KBM-7 (cell line): ENCODE data around the gene EVA1B.
A peak's percentile ranks its signal among the peaks of the same experiment; 100 is the strongest.

Experiments
- DNase-seq: peaks from one replicate; pipeline ENCODE4 v3.0.0-alpha.2; 2015
- in situ Hi-C: fragments of 300-500 bp; cut with MboI; formaldehyde crosslinking; loops from 2 replicates; pipeline ENCODE4 v1.14.3; 2020; ENCODE audit warnings: low sequenced_read_pairs, low pct_unique_long_range_greater_than_20kb, mixed read lengths

The EVA1B gene

GRCh38 chr1:36349241-36349671, 25.8 kb upstream of the EVA1B start:
- in situ Hi-C loops, result no loop called here
- no peak for DNase-seq

DNA sequence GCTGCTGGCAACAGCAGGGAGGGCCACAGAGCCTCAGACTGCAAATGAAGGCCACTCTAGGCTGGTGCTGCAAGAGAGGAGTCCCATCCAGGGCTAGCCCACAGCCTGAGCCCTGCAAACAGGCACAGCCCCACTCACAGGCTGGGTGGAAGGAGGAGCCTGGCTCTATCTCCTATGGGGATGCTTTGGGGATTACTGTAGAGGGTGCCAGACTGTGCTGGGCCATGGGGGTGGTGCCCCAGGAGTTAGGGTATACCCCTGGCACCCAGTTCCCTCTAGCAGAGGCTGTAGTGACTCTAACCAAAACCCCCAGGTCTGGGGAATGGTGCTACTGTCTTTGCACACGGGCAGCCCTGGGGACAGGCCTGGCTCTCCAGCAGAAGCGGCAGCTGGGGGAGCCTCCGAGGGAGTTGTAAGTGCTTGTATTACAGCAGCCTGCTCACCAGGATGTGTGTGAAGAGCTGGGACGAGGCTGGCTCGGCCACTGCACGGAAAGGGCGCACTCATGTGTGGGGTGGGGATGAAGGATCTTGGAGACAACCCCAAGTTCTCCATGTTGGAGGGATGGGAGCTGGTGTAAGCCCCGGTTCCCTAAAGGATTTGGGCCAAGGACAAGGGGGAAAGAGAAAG, 23.4 kb upstream of the EVA1B start:
- no peak for DNase-seq
- in situ Hi-C loops, result no loop called here

GRCh38 chr1:36345353-36345752, 21.9 kb upstream of the EVA1B start:
- no peak for DNase-seq
- in situ Hi-C loops, result no loop called here

DNA sequence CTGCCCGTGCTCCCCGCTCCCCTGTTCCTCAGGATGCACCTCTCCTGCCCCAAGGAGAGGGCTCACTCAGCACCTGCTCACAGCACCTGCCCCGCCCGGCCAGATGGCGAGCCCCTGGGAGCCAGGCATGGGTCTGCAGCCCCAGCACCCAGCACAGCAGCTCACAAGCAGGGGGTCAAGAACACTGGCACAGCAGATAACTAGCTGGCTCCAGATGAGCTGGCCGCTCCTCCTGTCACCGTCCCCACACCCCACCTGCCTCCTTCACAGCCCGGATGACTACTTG, 20.9 kb upstream of the EVA1B start:
- no peak for DNase-seq
- in situ Hi-C loops, result no loop called here

DNA sequence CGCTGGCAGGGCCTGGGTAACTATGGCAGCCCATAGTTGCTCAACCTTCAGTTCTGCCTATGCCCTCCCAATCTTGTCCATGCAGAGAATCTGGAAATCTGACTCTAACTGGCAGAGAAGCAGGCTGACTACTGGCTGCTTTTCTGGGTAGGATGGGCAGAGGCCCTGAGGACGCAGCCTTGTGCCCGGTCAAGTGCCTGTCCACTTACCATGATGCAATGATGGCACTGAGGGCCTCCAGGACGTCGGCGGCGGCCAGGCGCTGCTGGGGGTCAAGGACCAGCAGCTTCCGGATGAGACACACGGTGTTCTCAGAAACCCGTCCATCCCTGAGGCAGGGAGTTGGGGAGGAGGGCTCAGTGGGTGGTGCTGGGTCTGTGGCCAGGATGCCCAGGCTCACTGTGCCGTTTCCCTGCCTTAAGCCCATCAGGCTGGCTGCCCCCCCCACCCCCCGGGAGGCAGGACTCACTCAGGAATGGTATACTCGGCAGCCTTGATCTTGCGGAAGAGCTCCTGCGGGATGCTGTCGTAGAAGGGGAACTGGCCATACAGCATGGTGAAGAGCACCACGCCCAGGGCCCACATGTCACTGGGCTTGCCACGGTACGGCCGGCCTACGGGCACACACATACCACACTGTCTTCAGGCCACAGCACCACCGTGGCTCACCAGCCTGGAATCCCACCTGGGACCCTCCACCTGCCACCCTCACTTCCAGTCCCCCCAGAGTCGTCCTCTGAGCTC, 20.4 kb upstream of the EVA1B start:
- no peak for DNase-seq
- in situ Hi-C loops, result no loop called here

DNA sequence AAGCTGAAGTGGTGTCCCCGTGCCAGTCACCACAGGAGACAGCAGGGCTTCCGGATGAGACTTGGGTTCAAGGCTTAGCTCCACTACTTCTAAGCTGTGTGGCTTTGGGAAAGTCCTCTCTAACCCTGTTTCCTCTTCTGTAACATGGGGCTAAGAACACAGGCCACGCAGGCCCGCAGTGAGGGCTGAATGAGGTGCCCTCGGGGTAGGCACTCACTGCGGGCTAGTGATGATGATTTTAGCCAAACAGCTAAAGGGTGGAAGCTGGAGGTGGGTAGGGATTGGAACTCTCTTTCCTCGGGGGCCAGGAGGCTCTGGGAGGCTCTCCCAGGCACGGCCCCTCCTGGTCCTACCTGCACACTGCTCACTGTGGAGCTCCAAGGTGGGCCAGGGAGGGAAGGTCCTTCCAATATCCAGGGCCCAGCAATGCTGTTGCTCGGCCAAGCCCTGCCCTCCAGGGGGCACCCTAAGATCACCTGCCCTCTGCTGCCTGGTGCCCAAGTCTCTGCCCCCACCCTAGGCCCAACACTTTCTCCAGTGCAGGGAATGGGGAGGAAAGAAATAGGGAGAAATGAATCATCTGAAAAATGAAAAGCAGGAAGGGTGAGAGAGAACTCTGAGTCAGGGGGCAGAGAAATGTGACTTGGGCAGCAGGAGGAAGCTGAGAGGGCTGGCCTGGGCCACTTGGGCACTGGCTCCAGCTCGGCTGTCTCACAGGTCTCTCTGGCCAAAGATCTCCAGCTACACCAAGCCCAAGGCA, 19.2 kb upstream of the EVA1B start:
- in situ Hi-C loops, result no loop called here
- peak; percentile 66 for DNase-seq

DNA sequence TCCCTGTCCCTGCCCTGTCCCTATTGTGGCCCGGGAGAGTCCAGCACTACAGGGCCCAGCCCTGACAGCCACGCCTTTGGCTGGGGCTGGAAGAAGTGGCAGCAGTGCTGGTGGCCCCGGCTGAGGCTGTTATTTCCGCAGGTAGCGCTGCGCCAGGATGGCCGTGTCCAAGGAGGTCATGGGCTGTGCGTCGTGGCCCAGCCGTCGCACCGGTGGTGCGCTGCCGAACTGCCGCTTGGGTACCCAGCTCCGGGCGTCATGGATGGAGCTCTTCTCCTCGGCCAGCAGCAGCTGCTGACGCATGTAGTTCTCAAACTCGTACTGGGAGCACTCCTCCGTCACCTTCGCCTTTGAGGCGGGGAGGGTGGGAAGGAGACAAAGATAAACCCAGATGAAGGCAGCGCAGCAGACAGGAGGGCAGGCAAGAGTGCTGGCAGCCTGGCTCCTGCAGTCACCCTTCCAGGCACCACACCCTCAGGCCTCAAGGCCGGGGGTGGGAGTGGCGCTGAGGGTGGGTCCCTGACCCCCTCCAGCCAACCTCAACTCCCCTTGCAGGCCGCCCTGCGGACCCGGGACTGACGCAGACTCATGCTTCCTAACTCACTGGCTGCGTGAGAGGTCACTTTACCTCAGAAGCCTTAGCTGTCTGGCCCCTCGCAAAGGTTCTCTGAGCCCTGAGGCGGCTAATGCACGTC, 18.3 kb upstream of the EVA1B start:
- in situ Hi-C loops, result no loop called here
- no peak for DNase-seq

GRCh38 chr1:36339615-36340014, 16.2 kb upstream of the EVA1B start:
- DNase-seq, result no peak
- in situ Hi-C loops, result no loop called here

GRCh38 chr1:36339215-36339614, 15.8 kb upstream of the EVA1B start:
- in situ Hi-C loops, result no loop called here
- DNase-seq, result no peak

DNA sequence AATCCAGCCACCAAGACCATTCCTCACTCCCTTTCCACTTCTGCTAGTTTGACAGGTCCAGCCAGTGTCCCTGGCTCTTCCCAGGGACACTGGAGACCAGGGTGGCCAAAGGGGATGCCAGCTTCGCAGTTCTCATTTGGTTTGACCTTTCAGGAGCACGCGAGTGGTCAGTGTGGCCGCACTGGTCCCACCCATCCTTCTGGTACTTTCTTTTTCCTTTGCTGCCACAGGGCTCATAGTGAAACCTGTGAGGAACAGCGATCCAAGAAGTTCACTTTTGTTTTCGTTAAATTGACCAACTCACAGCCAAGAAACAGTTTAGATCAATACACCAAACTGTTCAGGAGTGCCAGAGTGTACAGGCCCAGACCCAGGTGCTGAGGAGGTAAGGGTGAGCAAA, 14.4 kb upstream of the EVA1B start:
- in situ Hi-C loops, result no loop called here
- no peak for DNase-seq

GRCh38 chr1:36330940-36331339, 7.5 kb upstream of the EVA1B start:
- in situ Hi-C loops, result no loop called here
- DNase-seq, result no peak

DNA sequence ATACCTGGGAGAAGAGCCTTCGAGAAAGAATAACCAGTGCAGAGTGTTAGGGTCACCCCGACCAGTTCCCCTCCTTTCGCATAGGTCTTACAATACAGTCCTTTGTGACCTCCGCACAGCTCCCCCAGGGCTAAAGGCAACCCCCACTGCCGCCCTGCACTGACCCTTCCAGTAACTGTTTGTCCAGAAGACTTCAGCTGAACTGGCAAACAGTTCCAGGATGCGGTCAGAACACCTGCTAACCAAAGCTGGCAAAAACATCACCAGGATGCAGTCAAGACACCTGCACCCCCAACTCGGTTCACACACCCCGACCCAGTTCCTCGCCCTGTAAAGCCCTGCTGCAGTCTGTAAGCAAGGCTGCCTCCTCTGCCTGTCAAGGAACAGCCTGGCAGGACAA, 6.4 kb upstream of the EVA1B start:
- in situ Hi-C loops, result no loop called here
- DNase-seq, result no peak

DNA sequence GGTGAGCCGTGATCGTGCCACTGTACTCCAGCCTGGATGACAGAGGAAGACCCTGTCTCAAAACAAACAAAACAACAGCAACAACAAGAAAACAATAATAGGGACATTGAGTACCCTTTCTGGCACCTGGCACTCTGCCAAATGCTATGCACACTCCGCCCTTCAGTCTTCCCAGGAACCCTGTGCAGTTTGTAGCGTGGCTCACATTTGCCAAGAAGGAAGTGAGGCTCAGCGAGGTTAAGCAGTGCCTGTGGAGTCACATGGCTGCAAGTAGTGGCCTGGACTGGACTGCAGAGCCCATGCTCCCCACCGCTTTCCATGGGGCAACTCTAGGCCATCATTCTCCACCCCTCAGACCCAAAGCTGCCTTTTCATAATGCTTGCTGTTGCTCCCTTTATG, 5.3 kb upstream of the EVA1B start:
- in situ Hi-C loops, result no loop called here
- DNase-seq, result no peak

GRCh38 chr1:36328088-36328480, 4.6 kb upstream of the EVA1B start:
- no peak for DNase-seq
- in situ Hi-C loops, result no loop called here

DNA sequence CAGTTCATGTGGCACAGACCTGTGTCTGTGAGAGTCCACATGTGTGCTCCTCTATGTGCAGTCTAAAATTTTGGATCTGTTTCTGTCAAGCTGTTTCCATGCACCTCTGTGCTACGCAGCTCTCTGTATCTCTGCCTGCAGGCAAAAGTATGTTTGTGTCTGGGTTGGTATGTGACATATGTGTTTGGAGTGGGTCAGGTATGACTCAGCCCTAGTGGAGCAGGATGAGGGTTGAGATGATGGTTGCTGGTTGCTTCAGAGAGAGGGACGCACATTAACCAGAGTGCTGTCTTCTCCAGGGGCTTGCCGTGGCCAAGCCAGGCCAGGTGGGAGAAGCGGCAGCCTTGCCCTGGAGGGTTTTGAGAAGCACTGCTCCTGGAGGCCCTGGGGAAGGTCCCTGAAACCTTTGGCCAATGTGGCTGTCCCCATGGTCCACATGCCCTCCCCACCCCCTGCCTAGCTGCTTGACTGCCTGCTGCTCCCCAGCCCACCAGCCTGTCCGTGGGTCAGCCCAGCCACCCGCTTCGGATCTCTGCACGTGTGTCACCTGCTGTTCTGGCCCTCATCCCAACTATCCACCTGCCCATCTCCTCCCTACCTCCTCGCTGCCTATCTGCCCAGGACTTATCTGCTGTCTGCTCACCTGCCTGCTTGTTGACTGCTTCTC, 4.1 kb upstream of the EVA1B start:
- in situ Hi-C loops, result no loop called here
- DNase-seq, result no peak

GRCh38 chr1:36326499-36326898, 3.1 kb upstream of the EVA1B start:
- no peak for DNase-seq
- in situ Hi-C loops, result no loop called here

DNA sequence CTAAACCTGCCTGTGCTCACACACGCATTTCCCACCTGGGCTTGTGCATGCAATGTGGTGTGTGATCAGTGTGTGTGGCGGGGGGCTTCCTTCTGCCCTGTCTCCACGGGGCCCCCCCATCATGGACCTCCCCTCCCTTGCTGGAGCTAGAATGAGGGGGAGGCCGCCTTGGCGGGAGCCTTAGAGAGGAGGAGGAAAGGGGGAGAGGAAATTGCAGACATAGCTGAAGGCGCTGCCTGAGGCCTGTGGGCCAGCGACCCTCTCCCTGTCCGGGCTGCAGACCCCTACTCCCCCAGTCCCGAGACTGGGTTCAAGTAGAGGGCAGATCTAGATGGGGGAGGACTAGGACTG, 883 bp upstream of the EVA1B start:
- DNase-seq, result no peak

DNA sequence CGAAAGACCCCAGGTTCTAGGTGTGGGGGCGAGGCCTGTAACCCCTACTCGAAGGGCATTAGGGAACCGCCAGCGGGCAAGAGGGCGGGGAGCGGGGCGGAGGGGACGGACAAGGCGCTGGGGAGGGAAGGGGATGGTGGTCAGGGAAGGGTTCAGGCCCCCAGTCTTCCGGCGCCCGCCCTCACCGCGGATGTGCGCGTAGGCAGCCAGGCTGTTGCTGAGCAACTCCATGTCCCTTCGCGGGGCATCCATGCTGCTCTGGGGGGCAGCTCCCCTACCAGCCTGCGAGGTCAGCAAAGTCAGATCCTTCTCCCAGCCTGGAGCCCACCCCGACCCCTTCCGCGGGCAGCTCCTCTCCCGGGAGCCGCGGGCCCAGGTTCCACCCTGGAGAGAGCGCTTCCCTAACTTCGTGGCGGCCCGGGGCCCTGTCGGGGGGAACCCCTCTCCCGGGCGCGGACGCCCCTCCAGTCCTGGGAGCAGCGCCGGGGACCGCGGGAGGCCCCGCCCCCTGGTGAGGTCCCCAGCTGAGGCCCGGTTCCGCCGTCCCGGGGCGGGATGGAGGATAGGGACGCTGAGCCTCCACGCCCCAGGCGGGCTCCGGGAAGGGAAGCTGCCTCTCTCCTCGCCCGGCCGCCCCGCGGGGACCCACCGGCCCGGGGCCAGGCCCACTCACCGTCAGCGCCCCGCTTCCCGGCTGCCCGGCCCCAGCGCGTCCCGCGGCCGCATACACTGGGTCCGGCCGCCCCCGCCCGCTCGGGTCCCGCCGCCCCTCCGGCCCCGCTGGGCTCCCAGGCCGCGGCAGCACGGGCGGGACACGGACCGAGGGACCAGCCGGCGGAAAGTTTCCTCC, 434 bp downstream of the EVA1B start:
- in situ Hi-C loops, result no loop called here
- peak; percentile 19 for DNase-seq

More for the DNA sequence above, 883 bp upstream of the EVA1B start:
- in situ Hi-C loops, result no loop called here
